NCI-H2107 (cell line): ENCODE results near the gene SOX13.
"Not testable (repeated sequence)": the region's sequence is repeated elsewhere in the genome, so short reads cannot be mapped to it uniquely, and the experiment has no call there.

Source experiments
- DNase-seq: peaks from one replicate; lab custom pipeline; 2025; lab: John Stamatoyannopoulos, UW

SOX13 gene

DNA sequence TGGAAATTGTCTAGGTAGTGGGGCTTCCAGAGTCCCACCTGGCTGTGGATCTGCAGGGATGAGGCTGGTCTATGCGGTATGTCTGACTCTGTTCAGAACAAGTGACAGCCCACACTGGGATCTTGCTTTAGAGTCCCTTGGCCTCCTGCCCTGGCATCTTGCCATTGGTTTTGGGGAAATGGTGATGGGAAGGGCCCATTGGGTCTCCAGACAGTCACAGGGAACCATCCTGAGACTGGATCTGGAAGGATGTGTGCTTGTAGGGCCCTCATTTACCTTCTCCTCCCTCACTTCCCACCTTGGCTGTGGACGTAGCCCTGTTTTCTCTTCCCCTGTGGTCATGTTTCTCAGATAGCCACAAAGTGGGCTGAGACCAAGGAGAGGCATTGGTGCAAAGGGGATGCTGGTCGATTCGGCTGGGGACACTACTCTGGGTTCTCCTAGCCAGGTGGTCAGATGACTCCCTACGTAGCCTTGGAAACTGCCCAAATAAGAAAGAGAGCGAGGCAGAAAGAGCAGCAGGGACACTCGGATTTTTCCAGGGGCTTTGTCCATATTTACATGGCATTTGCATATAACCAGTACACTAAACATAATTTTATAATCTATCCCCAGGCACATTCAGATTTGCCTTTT, 15.1 kb downstream of the SOX13 start:
- DNase-seq = no peak

DNA sequence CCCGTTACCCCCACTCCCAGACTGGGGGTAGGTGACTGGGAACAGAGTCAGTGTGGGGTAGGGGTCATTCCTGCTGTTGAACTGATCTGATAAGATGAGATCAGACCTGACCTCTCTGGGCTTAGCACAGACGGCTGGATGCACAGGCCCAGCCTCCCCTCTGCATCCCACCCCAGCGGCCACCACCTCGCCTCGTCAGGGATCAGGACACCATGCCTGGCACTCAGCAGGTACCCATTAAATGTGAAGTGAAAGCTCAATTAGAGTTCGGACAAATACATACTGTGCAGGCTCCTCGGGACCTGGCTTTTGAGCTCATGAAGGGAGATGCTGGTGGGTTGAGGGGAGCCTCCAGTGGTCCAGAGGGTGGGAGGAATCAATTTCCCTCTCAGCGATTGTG, 15.7 kb downstream of the SOX13 start:
- DNase-seq = no peak

GRCh38 chr1:204089044-204089751, 16.3 kb downstream of the SOX13 start:
- DNase-seq = no peak

- DNase-seq = not testable (repeated sequence)
Observed at GRCh38 chr1:204090132-204090531, 17.2 kb downstream of the SOX13 start.

DNA sequence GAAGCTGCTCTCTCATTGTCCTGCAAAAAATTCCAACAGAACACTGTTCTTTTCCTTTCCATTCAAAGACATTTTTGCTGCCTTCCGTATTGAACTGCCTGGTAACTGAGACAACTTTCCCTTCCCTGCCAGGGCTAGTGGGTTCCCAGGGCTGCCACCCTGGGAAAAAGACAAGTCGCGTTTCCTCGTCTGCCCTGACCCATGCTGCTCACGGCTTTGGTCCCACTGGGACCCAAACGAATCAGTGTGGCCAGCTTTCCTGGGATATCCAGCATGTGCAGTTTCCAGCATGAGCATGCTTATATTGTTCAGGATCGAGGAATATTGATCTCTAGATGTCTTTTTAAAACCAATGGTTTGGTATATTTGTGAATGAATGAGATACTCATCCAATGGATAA, 18.2 kb downstream of the SOX13 start:
- DNase-seq = no peak

- DNase-seq = no peak
Observed at GRCh38 chr1:204091787-204092312, 18.9 kb downstream of the SOX13 start.

GRCh38 chr1:204092632-204093420, 19.9 kb downstream of the SOX13 start:
- DNase-seq = no peak

DNA sequence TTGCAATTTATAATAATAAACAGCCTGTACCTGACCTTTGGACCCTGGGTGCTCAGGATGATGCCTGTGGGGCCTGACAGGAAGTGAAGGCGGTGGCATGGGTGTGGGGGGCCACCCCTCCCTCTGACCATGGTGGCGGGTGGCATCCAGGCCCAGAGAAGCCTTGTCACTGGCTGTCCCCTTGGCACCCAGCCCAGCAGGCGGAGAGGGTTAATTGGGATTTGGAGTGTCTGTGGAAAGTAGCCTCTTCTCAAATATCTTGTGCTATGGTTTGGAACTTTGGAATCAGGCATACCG, 20.5 kb downstream of the SOX13 start:
- DNase-seq = no peak

DNA sequence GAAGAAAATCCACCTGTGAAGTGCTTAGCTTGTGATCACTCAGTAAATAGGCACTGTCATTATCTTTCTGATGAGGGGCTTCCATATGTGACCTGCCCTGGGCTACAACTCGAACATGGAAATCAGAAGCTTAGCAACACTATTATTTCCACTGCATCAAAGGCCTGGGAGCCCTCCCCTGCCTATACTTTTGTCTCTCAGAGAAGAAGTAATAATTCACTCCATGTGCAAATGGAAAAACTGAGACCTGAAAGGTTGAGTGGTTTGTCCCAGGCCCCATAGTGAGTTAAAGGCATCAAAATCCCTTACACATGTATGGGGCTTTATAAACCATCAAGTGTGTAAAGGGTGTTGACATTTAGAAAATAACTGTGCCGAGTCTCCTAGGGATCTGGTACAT, 20.9 kb downstream of the SOX13 start:
- no peak for DNase-seq

DNA sequence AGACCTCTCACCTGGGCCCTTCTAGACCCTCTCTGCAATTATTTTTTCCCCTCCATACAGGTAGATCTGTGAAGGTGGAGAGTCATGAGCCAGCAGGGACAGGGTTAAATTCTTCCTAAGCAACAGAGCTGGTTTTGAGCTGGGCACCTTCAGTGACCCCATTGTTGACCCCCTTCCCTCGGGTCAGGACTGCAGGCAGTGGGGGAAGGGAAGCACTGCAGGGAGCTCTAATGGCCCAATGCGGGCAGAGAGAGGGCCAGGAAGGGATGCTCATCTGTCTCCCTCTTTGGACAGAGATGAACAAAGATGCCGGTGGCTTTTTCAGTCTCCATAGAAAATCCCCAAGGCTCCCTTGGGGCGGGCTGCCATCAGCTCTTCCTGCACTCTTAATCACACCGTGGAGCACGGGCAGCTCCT, 21.4 kb downstream of the SOX13 start:
- DNase-seq = no peak

- no peak for DNase-seq
Observed at GRCh38 chr1:204094856-204095634, 22.1 kb downstream of the SOX13 start.

- DNase-seq = no peak
Observed at GRCh38 chr1:204096931-204097330, 24.0 kb downstream of the SOX13 start.

GRCh38 chr1:204098683-204099082, 25.8 kb downstream of the SOX13 start:
- no peak for DNase-seq

DNA sequence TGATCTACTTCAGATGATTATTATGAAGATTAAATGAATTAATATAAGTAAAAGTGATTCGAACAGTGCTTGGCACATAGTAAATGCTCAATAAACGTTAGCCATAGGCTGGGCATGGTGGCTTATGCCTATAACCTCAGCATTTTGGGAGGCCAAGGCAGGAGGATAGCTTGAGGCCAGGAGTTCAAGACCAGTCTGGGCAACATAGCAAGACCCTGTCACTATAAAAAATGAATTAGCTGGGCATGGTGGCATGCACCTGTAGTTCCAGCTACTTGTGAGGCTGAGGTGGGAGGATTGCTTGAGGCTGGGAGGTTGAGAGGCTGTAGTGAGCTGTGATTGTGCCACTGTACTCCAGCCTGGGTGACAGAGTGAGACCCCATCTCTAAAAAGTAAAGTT, 26.8 kb downstream of the SOX13 start:
- DNase-seq = not testable (repeated sequence)

GRCh38 chr1:204102029-204102611, 29.2 kb downstream of the SOX13 start:
- no peak for DNase-seq

DNA sequence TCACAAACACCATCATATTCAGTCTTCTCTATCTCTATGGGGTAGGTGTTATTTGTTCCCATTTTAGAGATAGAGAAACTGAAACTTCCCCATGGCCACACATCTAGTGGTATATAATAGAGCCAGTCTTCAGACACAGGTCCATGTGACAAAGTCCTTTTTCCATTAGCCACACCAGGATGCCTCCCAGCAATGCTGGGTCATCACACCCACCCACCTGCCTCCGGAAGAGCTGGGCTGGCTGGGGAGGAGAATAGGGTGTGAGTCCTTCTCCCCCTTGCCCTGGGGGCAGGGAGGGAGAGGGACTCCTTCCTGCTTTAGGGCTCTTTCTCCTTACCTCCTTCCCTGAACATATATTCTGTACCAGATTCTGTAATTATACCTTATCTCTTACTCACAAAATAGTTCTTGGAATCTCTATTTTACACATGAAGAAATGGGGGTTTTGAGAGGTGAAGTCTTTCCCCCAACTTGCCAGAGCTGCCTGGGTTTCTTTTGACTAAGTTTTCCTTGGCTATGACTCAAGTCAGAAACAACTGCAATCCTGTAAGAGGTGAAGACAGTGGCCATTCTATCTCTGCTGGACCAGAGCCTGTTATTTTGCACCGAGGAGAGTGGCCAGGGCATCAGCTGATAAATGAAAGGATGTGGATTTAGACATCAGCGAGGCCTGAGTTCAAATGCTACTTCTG, 30.0 kb downstream of the SOX13 start:
- no peak for DNase-seq

DNA sequence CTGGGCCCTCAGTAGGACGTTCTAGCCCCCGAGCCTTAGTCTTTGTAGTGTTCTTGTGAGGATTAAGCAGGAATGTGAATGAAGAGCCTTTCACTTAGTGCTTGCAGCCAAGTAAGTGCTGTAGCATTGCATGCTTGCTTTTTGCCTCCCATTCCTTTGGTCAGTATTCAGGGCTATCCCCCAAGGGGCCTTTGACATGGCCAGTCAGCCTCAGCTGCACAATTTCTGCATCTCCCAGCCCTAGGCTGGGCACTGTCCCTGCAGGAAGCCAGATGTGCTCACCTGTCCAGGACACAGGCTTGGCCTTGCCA, 30.5 kb downstream of the SOX13 start:
- no peak for DNase-seq

- DNase-seq = no peak
Observed at GRCh38 chr1:204104331-204105130, 31.6 kb downstream of the SOX13 start.

DNA sequence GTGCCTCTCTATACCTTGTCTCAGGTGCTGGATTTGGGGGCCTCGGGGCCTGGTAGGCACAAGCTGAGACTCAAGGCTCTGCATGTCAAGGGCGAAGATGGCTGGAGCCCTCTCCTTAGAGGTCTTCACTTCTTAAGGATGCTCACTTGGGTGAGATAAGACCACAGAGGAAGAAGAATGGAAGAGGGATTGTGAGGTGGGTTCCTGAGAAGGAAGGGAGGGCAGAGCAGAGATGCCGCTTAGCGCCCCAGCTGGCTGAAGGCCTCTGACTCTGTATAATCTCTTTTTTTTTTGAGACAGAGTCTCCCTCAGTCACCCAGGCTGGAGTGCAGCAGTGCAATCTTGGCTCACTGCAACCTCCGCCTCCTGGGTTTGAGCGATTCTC, 32.2 kb downstream of the SOX13 start:
- DNase-seq = no peak

DNA sequence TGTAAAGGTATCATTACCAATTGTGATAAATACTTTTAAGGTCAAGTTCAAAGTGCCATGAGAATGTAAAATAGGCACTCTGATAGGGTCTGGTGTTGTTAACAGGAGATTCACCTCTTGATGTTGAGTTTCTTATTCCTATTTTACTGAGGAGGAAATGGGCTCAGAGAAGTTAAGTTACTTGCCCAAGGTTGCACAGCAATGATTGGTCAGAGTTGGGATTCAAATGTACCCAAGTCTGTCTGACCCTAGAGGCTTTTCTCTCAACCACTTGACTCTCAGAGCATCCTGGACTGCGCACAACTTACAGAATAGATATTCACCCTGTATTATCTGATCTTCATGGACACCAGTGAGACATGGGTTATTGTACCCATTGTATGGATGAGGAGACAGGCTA, 33.9 kb downstream of the SOX13 start:
- DNase-seq = no peak

GRCh38 chr1:204107892-204108291, 35.0 kb downstream of the SOX13 start:
- no peak for DNase-seq
